Hematopoietic multipotent progenitor cell treated with erythropoietin and hydrocortisone succinate and interleukin-3 and kit ligand, for 8 days (in vitro differentiated cells): ENCODE measurements around the gene OSBPL1A.
"Not testable (repeated sequence)": the region's sequence is repeated elsewhere in the genome, so short reads cannot be mapped to it uniquely, and the experiment has no call there.

Experiments
- DNase-seq: peaks from one replicate; pipeline ENCODE4 v3.0.0-alpha.2; 2015

Gene OSBPL1A

DNA sequence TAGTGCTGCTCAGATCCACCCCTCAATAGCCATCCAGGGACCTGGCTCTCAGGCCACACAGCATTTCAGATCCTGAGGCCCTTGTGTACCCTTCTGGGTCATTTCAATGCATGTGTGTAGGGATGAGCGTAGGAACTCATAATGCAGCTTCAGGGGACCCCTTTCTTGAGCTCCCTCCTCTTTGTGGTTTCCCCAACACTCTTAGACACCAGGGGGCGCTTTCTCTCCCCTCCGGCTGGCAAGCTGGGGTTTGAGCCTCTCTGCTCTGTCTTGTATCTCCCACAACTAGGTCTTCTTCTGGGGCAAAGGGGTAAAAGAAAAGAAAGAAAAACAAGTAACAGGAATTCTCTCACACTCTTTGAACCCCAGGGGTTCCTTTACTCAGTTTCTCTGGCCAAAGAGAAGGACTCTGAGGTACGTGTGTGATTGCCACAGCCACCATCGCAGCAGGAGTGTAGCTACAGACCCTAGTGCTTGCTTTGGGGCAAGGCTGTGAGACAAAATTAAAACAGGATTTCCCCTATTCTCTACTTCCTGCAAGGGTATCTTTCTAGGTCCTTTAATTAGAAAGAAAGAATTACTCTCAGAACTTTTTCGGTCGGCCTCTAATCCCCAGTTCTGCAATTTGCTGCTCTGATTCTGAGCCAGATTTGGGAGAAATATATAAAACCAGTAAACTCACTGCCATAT, 220.8 kb downstream of the OSBPL1A start:
- DNase-seq: peak; percentile 59

GRCh38 chr18:24173997-24174396, 223.6 kb downstream of the OSBPL1A start:
- DNase-seq: no peak

- DNase-seq: no peak
These were observed 227.3 kb downstream of the OSBPL1A start for GRCh38 chr18:24170360-24170759.

GRCh38 chr18:24168496-24168895, 229.1 kb downstream of the OSBPL1A start:
- no peak for DNase-seq

- no peak for DNase-seq
These were observed 236.3 kb downstream of the OSBPL1A start for GRCh38 chr18:24161304-24161703.

DNA sequence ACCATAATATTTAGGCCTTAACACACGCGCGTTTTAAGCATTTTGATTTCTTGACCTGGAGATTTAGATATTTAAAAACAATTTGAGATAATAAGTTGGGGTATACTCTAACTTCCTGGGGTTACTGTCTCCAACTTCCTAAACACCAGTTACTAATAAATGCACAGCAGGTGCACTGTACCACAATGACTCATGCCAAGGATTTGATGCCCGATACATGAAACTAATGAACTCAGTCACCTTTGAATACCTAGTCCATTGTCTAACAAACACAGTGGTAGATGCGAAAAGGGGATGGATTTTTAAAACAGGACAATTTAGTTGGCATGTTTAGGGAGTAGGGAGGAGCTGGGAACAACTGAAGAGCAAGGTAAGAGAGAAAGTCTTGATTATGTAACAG, 237.5 kb downstream of the OSBPL1A start:
- DNase-seq: no peak

DNA sequence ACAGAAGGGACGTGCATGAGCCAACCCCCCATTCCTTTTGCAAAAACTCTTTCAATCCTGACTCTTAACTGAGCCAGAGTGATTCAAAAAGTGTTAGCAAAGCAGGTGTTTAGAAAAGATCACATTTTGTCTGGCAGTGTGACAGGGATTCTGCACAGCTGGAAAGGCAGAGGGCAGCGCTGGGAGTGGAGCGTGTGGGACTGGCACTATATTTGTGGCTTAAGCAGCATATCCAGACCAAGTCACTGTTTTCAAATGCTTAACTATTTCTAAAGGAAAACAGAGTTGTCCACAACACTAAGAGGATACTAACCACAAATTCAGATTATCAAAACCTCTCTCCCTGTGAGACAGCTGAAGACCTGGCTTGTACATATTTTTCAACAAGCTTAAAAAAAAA, 239.8 kb downstream of the OSBPL1A start:
- no peak for DNase-seq

- DNase-seq: no peak
These were observed 244.2 kb downstream of the OSBPL1A start for GRCh38 chr18:24153397-24153796.

- DNase-seq: not testable (repeated sequence)
These were observed 248.0 kb downstream of the OSBPL1A start for GRCh38 chr18:24149591-24149990.

- no peak for DNase-seq
These were observed 255.2 kb downstream of the OSBPL1A start for GRCh38 chr18:24142376-24142775.

- DNase-seq: no peak
These were observed 256.9 kb downstream of the OSBPL1A start for GRCh38 chr18:24140697-24141096.

DNA sequence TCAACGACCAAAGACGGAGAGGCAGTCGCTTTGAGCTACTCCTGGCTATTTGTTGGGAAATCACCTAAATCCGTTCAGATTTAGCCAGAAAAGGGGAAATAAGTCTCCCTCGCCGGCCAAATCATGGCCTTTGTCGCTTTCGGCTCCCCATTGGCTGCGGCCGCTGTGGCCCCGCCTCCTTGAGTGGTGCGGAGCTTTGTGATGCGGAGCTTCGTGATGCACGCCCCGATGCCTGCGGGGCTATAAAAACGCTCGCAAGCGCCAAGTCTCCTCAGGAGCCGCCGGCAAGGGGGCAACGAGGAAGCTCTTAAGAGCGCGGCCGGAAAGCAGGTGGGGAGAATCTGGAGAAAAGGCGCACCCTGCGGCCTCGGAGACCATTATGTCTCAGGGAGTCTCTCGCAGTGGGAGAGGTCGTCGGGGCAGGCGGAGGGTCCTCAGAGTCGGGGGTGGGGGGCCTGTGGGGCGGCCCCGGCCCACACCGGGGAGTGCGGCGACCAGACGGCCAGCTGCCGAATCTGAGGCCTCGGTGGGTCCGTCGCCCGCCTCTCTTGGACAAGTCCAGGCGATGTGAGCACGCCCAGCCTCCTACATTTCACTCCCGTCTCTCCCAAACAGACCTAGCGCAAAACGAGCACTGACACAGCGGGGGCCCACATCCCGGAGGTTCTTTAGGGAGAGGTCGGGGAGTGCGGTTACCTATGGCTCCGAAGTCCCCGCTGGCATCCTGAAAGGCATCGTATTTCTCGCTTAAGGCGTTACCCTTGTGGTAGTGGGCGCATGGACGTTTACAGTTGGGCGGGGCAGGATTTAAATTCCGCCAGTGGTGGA, 258.6 kb downstream of the OSBPL1A start, which contains the start of gene CABYR:
Gene CABYR (plus strand): TSS at position 274 of the 828 bp plus-strand sequence. CDS start 4,053 bp downstream, outside the sequence.
- DNase-seq: peak; percentile 22

DNA sequence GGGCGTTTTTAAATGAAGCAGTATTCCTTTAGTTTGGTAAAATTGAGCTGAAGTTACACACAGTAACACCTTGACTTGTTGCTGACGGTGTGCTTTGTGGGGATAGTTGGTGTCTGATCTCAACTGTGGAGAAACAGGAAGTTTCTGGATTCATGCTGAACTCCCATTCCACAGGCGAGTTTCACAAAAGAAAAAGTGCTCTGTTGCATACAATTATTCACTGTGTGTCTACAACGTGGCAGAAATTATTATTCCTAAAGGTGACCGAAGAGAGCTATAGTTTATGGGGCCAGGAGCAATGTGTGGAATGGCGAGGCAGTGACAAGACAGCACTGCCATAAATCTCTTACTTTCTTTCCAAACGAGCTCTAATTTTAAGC, 259.2 kb downstream of the OSBPL1A start:
- DNase-seq: no peak

- no peak for DNase-seq
These were observed 260.7 kb downstream of the OSBPL1A start for GRCh38 chr18:24136967-24137373.

DNA sequence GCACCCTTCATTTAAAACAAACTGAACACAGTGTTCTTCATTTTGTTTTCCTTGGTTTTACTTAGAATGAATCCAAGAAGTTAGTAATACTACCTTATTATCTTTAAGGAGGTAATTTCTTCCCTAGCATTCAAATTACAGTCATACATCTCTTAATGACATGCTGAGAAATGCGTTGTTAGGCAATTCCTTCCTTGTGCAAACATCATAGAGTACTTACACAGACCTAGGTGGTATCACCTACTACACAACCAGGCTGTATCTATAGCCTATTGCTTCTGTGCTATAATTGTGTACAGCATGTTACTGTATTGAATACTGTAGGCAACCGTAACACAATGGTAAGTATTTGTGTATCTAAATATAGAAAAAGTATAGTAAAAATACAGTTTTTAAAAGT, 267.1 kb downstream of the OSBPL1A start:
- no peak for DNase-seq

- no peak for DNase-seq
These were observed 268.9 kb downstream of the OSBPL1A start for GRCh38 chr18:24128700-24129099.

- DNase-seq: no peak
These were observed 269.9 kb downstream of the OSBPL1A start for GRCh38 chr18:24127735-24128134.

GRCh38 chr18:24126155-24126961, 271.3 kb downstream of the OSBPL1A start:
- no peak for DNase-seq

DNA sequence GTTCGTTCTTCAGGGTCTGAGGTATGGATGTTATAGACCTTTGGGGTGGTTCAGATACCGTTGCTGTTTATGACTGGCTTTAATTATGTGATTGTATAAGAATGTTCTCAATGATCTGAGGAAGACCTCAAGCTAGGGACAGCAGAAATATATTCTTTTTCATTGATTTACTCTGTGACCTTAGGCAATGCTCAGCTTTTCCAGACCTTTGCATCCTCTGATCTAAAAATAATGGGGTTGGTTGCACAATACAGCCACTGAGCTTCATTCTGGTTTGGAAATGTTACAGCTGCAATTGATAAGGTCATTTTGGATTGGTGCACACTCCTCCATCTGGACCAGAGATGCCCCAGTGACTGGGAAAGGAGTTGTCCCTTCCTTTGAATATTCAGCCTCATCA, 276.0 kb downstream of the OSBPL1A start:
- DNase-seq: no peak

DNA sequence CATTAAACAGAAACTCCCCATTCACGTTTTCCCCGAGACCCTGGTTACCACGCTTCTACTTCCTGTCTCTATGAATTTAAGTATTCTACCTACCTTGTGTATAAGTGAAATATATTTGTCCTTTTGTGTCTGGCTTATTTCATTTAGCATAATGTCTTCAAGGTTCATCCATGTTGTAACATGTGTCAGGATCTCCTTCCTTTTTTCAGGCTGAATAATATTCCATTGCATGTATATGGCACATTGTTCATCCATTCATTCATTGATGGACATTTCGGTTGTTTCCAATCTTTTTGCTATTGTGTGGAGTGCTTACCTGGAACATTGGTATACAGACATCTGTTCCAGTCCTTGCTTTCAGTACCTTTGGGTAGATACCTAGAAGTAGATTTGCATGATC, 276.9 kb downstream of the OSBPL1A start:
- no peak for DNase-seq

- peak; percentile 83 for DNase-seq
These were observed 278.7 kb downstream of the OSBPL1A start for GRCh38 chr18:24118750-24119577.

- DNase-seq: no peak
These were observed 282.0 kb downstream of the OSBPL1A start for GRCh38 chr18:24115628-24116027.
